Measurements from ENCODE around the gene BHLHA9.
"Not testable (repeated sequence)": the region's sequence is repeated elsewhere in the genome, so short reads cannot be mapped to it uniquely, and the experiment has no call there.

Gene BHLHA9

DNA sequence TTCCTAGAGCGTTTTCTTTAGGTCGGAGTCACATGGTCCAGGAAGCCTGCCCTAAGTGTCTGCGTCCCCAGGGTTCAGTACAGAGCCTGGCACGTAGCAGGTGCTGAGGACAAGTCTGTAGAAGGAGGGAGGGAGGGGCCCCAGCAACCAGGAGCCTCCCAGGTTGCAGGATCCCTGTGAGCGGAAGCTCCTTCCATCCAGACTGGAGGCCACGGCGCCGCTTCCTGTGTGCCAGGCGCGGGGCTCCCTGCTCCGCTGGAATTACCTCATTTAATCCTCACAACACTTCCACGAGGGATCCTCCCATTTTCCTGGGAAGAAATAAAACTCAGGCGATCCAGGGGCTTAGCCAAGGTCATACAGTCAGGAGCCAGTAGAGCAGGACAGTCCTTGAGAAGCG is 31.3 kb downstream of the BHLHA9 start:
- DNase-seq (ENCODE audit: low spot score), result no peak

DNA sequence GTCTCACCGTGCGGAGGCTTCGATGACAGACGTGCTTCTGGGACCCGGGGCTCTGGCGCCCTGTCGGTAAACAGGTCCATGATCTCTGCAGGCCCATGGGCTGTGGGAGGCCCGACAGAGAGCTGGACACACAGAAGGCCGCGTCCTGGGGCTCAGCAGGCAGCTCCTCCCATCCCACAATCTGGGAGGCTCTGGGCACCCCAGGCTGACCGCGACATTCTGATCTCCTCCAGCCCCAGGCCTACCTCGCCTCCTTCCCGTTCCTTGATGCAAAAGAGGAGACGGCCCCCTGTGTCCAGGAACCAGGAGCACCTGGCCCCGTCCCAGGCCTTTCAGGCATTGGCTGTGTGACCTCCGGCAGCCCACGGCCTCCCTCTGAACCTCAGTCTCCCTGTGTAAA is 32.5 kb downstream of the BHLHA9 start:
- DNase-seq (ENCODE audit: low spot score), result no peak

DNA sequence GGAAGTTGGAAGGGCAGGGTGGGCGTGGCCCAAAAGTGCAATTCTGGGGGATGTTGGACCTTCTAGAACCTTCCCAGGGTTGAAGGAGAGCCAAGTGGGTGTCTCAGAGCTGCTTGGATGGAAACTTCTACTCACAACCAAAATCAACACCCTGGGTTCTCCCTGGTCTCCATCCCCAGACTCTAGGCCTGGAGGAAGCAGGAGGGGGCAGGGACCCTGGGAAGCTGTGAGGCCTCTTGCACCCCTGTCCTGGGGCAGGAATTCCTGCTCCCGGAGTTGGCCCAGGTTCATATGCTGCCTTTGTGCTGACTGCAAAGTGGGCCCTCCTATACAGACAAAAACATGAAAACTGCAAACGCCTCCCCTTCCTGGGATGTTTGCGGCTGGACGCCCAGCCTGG is 34.3 kb downstream of the BHLHA9 start:
- no peak for DNase-seq (ENCODE audit: low spot score)

DNA sequence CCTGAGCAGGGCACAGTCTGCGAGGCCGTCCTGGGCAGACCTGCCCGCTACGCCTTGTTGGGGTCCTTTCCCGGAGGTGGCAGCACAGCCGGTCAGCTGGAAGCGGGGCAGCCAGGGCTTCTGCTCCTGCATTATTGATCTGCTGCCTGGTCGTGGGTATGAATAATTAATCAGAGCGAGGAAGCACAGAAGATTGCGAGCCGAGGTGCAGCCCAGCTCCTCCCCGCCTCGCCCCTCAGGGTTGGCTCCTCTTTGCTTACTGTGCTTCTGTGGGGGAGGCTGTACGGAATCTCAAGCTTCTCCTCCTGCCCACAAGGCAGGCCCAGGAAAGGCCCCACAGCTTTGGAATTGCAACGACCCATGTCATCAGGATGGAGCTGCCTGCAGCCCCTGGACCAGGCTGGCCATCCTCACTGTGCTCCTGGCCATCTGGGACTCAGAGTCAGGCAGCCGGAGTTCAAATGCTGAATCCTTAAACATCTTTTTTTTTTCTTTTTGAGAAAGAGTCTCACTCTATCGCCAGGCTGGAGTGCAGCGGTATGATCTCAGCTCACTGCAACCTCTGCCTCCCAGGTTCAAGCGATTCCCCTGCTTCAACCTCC is 34.8 kb downstream of the BHLHA9 start:
- DNase-seq (ENCODE audit: low spot score), result no peak

DNA sequence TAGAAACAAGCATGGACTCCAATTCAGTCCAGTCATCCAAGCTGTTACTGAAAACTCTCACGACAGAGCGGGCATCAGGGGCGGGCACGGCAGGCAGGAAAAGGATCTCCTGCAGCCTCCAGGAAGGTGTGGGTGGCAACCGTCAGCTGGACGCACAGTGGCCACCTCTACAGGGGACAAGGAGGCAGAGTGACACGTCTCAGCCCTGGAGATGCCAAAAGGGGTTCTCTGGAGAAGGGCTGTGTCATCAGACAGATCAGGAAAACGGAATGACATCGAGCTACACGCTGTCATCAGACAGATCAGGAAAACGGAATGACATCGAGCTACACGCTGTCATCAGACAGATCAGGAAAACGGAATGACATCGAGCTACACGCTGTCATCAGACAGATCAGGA is 37.6 kb downstream of the BHLHA9 start:
- not testable (repeated sequence) for DNase-seq (ENCODE audit: low spot score)

DNA sequence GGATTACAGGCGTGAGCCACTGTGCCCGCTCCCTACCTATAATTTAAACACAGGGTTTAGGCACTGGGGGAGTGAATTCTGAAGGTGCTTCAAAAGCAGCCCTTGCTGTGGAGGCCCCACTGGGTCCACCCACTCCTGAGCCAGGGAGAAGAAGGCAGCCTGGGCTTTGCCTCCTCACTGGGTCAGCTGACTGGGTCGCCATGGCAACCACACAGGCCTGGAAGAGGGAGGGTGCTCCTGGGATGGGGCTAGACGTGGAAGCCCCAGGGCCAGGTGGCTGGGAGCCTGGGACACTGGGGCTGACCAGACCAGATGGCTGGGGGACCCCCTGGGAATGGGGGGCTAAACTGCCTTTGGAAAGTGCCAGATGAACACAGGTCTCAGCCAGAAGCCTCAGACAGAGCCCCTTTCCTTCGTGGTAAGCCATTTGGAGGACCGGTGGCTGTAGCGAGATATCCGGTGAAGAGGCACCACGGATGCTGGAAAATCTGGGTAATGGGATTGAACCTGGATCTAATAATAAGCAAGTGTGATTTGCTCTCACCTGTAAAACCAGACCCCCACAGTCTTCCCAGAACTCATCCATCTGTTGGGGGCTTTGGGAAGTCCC is 42.1 kb downstream of the BHLHA9 start:
- DNase-seq (ENCODE audit: low spot score), result no peak

DNA sequence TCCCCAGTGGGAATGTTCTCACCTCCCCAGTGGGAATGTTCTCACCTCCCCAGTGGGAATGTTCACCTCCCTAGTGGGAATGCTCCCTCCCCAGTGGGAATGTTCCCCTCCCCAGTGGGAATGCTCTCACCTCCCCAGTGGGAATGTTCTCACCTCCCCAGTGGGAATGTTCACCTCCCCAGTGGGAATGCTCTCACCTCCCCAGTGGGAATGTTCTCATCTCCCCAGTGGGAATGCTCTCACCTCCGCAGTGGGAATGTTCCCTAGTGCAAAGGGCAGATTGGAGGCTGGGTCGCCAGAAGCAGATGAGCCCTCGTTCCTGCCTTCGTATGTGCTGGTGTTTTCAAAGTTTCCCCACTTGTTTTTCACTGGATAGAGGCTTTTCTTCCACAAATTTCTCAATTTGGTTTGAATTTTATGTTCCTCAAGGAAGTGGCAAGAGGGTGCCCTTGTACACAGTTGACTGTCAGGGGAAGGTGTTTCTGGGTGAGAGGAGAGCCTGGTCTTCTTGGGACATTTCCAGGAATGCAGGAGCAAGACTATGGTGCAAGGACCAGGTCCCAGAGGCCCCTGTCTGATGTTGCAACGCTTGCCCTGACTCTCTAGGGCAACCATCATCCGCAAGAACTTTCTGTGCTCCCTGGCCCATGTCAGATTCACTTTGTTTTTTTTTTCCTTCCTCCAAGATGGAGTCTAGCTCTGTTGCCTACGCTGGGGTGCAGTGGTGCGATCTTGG is 43.2 kb downstream of the BHLHA9 start:
- no peak for DNase-seq (ENCODE audit: low spot score)

DNA sequence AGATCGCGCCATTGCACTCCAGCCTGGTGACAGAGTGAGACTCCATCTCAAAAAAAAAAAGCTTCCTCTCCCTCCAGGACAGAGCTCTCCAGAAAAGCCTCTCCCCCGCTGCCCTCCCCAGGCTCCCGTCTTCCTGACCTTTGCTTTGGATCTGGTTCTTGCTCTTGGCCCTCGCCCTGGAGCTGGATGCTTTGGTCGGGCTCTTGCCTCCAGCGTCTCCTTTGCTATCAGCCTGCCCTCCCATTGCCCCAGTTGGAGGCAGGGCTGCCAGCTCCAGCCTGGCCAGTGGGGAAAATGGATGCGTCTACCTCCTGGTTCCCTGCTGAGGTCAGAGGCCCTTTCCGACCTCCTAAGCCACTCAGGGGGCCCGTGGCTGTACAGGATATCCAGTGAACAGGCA is 45.2 kb downstream of the BHLHA9 start:
- no peak for DNase-seq (ENCODE audit: low spot score)

DNA sequence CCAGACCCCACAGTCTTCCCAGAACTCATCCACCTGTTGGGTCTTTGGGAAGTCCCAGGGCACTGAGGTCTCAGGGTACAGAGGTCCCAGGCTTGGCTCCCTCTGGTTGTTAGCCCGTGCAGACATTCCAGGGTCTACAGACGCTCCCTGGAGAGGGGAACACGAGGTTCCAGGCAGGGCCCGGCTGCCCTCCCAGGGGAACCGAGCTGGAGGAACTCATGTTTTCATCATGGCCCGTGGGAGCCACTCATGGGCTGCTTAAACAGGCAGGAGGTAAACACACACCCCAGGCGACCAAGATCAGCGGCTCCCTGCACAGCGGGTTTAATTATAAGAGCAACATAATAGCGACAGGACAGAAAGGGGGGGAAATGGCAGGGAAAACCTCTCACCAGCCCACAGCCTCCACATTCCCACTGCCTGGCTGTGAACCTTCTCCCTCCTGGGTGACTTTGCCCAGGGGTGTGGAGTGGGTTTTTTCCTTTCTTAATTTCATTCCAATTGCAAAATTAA is 45.7 kb downstream of the BHLHA9 start:
- DNase-seq (ENCODE audit: low spot score), result no peak

All from hematopoietic multipotent progenitor cell treated with erythropoietin and hydrocortisone succinate and interleukin-3 and kit ligand, for 15 days (in vitro differentiated cells).